Measurements from ENCODE around the gene METTL21C.

GRCh38 chr13:102654756-102655155 is 40.1 kb downstream of the METTL21C start:
- TF ChIP-seq, protein P1, sequence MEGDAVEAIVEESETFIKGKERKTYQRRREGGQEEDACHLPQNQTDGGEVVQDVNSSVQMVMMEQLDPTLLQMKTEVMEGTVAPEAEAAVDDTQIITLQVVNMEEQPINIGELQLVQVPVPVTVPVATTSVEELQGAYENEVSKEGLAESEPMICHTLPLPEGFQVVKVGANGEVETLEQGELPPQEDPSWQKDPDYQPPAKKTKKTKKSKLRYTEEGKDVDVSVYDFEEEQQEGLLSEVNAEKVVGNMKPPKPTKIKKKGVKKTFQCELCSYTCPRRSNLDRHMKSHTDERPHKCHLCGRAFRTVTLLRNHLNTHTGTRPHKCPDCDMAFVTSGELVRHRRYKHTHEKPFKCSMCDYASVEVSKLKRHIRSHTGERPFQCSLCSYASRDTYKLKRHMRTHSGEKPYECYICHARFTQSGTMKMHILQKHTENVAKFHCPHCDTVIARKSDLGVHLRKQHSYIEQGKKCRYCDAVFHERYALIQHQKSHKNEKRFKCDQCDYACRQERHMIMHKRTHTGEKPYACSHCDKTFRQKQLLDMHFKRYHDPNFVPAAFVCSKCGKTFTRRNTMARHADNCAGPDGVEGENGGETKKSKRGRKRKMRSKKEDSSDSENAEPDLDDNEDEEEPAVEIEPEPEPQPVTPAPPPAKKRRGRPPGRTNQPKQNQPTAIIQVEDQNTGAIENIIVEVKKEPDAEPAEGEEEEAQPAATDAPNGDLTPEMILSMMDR (IDR thresholded peaks at IDR 0.05; ENCODE audit: insufficient read depth, low read length, poor library complexity, severe bottlenecking) = no peak
- TF ChIP-seq EZH2phosphoT487 (conservative IDR thresholded peaks at IDR 0.05; ENCODE audit: low read length) = no peak

Measured in SU-DHL-6 (cell line).